Stimulated activated naive CD8-positive, alpha-beta T cell treated with anti-CD3 and anti-CD28 coated beads, Interleukin-15, amount 100 ng/mL, for 72 hours (primary cell): ENCODE measurements around the gene CNST.

Experiments used
- ATAC-seq: fragments of 150-1000 bp; cut with Tn5 transposase; 2 replicates; pipeline ENCODE4 v1.10.0; 2021; ENCODE audit warnings: mild to moderate bottlenecking, moderate library complexity
- DNase-seq, 2 donors: peaks; one replicate each; pipeline ENCODE4 v3.0.0; 2021 to 2022
- H3K27ac Mint-ChIP-seq, 2 donors: one replicate each; pipeline ENCODE4 v1.8.0; 2022; ENCODE audit warnings: mild to moderate bottlenecking in 2 of 2, mixed read lengths in 2 of 2, moderate library complexity in 2 of 2
- H3K27me3 Mint-ChIP-seq: one replicate; pipeline ENCODE4 v1.8.0; 2022; ENCODE audit warnings: mixed read lengths
- H3K4me1 Mint-ChIP-seq: one replicate; pipeline ENCODE4 v1.8.0; 2022; ENCODE audit warnings: mild to moderate bottlenecking, mixed read lengths
- H3K4me3 Mint-ChIP-seq, 2 donors: one replicate each; pipeline ENCODE4 v1.8.0; 2022; ENCODE audit warnings: mild to moderate bottlenecking in 2 of 2, mixed read lengths in 2 of 2, moderate library complexity in 1 of 2
- H3K9me3 Mint-ChIP-seq, 2 donors: one replicate each; pipeline ENCODE4 v1.8.0; 2022; ENCODE audit warnings: mixed read lengths in 2 of 2

CNST gene

GRCh38 chr1:246647513-246647912 is 81.3 kb downstream of the CNST start:
- peak overlapping the region in 1 of 2 donors; percentile 80 for H3K27ac Mint-ChIP-seq
- H3K4me1 Mint-ChIP-seq: peaks cover 13% of the 10 kb centered on the region
- no peaks in the 10 kb centered on the region for H3K27me3 Mint-ChIP-seq
- peaks cover 5 to 8% of the 10 kb centered on the region in 2 donors for H3K9me3 Mint-ChIP-seq
- H3K4me3 Mint-ChIP-seq: no peak overlapping the region
- no peak for ATAC-seq
- DNase-seq: no peak

GRCh38 chr1:246651012-246651695 is 84.9 kb downstream of the CNST start:
- Mint-ChIP-seq H3K9me3 (no peaks in the 10 kb centered on the region), H3K27ac (no peak overlapping the region), H3K27me3 (no peaks in the 10 kb centered on the region), H3K4me1 (peaks cover 22% of the 10 kb centered on the region), H3K4me3 (no peak overlapping the region)
- ATAC-seq: no peak
- no peak for DNase-seq

- no peaks in the 10 kb centered on the region for H3K9me3 Mint-ChIP-seq
- H3K27me3 Mint-ChIP-seq: no peaks in the 10 kb centered on the region
- H3K27ac Mint-ChIP-seq: peak overlapping the region in 1 of 2 donors; percentile 75
- DNase-seq (no peak), ATAC-seq (no peak)
- H3K4me1 Mint-ChIP-seq: peaks cover 9% of the 10 kb centered on the region
- no peak overlapping the region for H3K4me3 Mint-ChIP-seq
Observed at GRCh38 chr1:246658567-246658966, 92.3 kb downstream of the CNST start.

- DNase-seq (no peak), ATAC-seq (no peak)
- Mint-ChIP-seq H3K27me3 (no peaks in the 10 kb centered on the region), H3K4me3 (no peak overlapping the region), H3K27ac (peak overlapping the region; percentile 6 to 33), H3K4me1 (no peaks in the 10 kb centered on the region), H3K9me3 (no peaks in the 10 kb centered on the region)
Observed at GRCh38 chr1:246659594-246660140, 93.4 kb downstream of the CNST start.

- H3K9me3 Mint-ChIP-seq: no peaks in the 10 kb centered on the region
- H3K4me1 Mint-ChIP-seq: no peaks in the 10 kb centered on the region
- ATAC-seq (no peak), DNase-seq (no peak)
- H3K27ac Mint-ChIP-seq: no peak overlapping the region
- H3K27me3 Mint-ChIP-seq: no peaks in the 10 kb centered on the region
- H3K4me3 Mint-ChIP-seq: no peak overlapping the region
Observed at GRCh38 chr1:246661451-246661850, 95.2 kb downstream of the CNST start.

GRCh38 chr1:246667773-246668172 is 101.5 kb downstream of the CNST start:
- no peaks in the 10 kb centered on the region for H3K27me3 Mint-ChIP-seq
- no peak for ATAC-seq
- no peak for DNase-seq
- no peak overlapping the region for H3K27ac Mint-ChIP-seq
- H3K9me3 Mint-ChIP-seq: no peaks in the 10 kb centered on the region
- H3K4me3 Mint-ChIP-seq: no peak overlapping the region
- no peaks in the 10 kb centered on the region for H3K4me1 Mint-ChIP-seq

GRCh38 chr1:246669659-246670058 is 103.4 kb downstream of the CNST start:
- H3K4me3 Mint-ChIP-seq: no peak overlapping the region
- H3K27ac Mint-ChIP-seq: no peak overlapping the region
- no peak for DNase-seq
- no peaks in the 10 kb centered on the region for H3K4me1 Mint-ChIP-seq
- H3K27me3 Mint-ChIP-seq: no peaks in the 10 kb centered on the region
- no peaks in the 10 kb centered on the region for H3K9me3 Mint-ChIP-seq
- no peak for ATAC-seq

- Mint-ChIP-seq H3K27me3 (no peaks in the 10 kb centered on the region), H3K9me3 (peaks cover 0 to 8% of the 10 kb centered on the region in 2 donors), H3K4me1 (no peaks in the 10 kb centered on the region), H3K4me3 (no peak overlapping the region), H3K27ac (no peak overlapping the region)
- no peak for DNase-seq
- no peak for ATAC-seq
Observed at GRCh38 chr1:246674049-246674448, 107.8 kb downstream of the CNST start.

GRCh38 chr1:246677842-246678241 is 111.6 kb downstream of the CNST start:
- H3K9me3 Mint-ChIP-seq: peaks cover 0 to 8% of the 10 kb centered on the region in 2 donors
- no peak overlapping the region for H3K4me3 Mint-ChIP-seq
- no peak overlapping the region for H3K27ac Mint-ChIP-seq
- ATAC-seq (no peak), DNase-seq (no peak)
- no peaks in the 10 kb centered on the region for H3K4me1 Mint-ChIP-seq
- H3K27me3 Mint-ChIP-seq: no peaks in the 10 kb centered on the region

- ATAC-seq: no peak
- no peak for DNase-seq
- Mint-ChIP-seq H3K27ac (no peak overlapping the region), H3K4me3 (no peak overlapping the region), H3K27me3 (no peaks in the 10 kb centered on the region), H3K4me1 (no peaks in the 10 kb centered on the region), H3K9me3 (peaks cover 0 to 8% of the 10 kb centered on the region in 2 donors)
Observed at GRCh38 chr1:246678816-246679793, 112.8 kb downstream of the CNST start.

- no peaks in the 10 kb centered on the region for H3K4me1 Mint-ChIP-seq
- DNase-seq (no peak), ATAC-seq (no peak)
- H3K27me3 Mint-ChIP-seq: no peaks in the 10 kb centered on the region
- H3K4me3 Mint-ChIP-seq: no peak overlapping the region
- no peak overlapping the region for H3K27ac Mint-ChIP-seq
- peaks cover 0 to 7% of the 10 kb centered on the region in 2 donors for H3K9me3 Mint-ChIP-seq
Observed at GRCh38 chr1:246679794-246680177, 113.5 kb downstream of the CNST start.

- ATAC-seq (no peak), DNase-seq (no peak)
- H3K27me3 Mint-ChIP-seq: no peaks in the 10 kb centered on the region
- H3K4me1 Mint-ChIP-seq: no peaks in the 10 kb centered on the region
- no peak overlapping the region for H3K27ac Mint-ChIP-seq
- H3K9me3 Mint-ChIP-seq: peaks cover 0 to 3% of the 10 kb centered on the region in 2 donors
- no peak overlapping the region for H3K4me3 Mint-ChIP-seq
Observed at GRCh38 chr1:246680190-246680589, 113.9 kb downstream of the CNST start.

GRCh38 chr1:246680696-246681130 is 114.5 kb downstream of the CNST start:
- Mint-ChIP-seq H3K9me3 (no peaks in the 10 kb centered on the region), H3K4me3 (no peak overlapping the region), H3K27me3 (no peaks in the 10 kb centered on the region), H3K4me1 (no peaks in the 10 kb centered on the region), H3K27ac (no peak overlapping the region)
- DNase-seq (no peak), ATAC-seq (no peak)

GRCh38 chr1:246681900-246682895 is 115.9 kb downstream of the CNST start:
- no peaks in the 10 kb centered on the region for H3K4me1 Mint-ChIP-seq
- no peak overlapping the region for H3K27ac Mint-ChIP-seq
- no peak overlapping the region for H3K4me3 Mint-ChIP-seq
- ATAC-seq (no peak), DNase-seq (no peak)
- H3K9me3 Mint-ChIP-seq: no peaks in the 10 kb centered on the region
- H3K27me3 Mint-ChIP-seq: no peaks in the 10 kb centered on the region

- Mint-ChIP-seq H3K27ac (no peak overlapping the region), H3K27me3 (no peaks in the 10 kb centered on the region)
- no peak for DNase-seq
Observed at GRCh38 chr1:246683521-246683920, 117.3 kb downstream of the CNST start.

More at GRCh38 chr1:246683521-246683920, 117.3 kb downstream of the CNST start:
- Mint-ChIP-seq H3K9me3 (no peaks in the 10 kb centered on the region), H3K4me1 (no peaks in the 10 kb centered on the region), H3K4me3 (no peak overlapping the region)
- no peak for ATAC-seq
